Ecto neural progenitor cell (in vitro differentiated cells): ENCODE measurements around the gene JAK1.

Experiments used
- DNase-seq: peaks from one replicate; pipeline ENCODE4 v3.0.0-alpha.2; 2018; ENCODE audit warnings: low spot score

JAK1 gene

DNA sequence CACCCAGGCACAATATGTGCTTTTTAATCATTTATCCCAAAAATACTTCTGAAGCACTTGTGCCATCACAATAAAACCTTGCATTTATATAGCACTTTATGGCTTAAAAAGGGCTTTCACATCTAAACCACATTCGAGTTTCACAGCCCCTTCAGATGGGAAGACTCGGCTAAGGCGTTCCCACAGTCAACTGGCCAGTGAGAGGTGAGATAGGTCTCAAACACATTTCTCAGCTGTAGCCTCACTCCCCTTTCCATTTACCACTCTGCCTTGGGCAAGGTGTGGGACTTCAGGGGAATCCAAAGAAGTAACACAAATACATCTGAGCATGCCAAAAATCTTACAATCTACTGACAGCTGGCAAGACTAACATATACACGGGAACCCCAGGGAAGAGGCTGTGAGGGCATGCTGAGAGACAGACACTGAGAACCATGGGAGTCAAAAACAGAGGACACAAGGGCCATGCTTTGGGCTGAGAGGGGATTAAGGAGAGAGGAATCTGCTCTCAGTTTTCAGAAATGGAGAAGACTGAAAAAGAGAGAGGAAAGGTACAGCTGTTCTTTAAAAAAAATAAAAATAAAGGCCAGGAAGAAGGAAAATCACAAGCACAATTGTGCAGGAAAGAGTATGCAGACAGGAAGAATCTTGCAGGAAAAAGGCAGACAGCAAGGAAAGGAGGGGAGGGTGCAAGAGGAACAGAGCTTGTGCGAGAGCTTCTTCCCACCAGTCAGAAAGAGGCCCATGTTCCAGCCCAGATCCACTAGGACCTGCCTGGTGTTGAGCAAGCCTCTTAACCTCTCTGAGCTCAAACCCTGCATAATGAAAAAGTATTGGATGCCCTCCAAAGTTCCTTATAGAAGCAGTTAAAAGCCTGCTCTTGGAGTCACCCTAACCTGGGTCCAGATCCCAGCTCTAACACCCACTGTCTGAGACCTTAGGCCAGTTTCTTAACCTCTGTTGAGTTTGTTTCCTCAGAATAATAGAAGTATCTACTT, 73.5 kb downstream of the JAK1 start:
- no peak for DNase-seq

- DNase-seq: no peak
Observed at GRCh38 chr1:64891448-64891825, 74.9 kb downstream of the JAK1 start.

DNA sequence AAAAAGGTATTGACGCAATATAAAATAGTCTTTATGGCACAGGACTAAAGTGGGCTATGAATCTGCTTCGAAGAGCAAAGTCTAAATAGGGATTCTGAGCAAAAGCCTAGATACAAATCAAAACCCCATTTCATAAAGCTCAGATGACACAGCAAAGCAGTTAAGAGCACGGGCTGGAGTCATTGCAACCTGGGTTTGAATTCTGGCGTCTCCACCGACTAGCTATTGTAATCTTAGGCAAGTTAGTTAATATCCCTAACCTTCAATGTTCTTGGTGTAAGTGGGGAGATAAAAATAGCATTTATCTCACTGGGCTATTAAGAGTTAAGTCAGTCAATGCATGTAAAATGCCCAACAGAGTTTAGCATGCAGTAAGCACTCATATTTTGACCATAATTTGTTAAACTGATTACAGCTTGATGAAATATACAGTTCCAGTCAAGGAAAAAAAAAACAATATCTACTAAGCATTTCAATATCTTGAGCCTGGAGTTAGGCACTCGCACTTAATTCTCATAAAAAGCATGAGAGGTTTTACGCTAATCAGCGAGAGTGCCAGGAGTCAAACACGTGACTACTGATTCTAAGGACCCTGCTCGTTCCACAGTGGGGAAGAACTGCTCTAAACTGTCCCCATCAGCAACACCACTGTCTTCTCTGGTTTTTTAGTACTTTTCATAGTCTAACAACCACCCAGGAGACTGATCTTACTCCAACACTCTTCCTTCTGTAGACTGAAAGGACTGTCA, 75.5 kb downstream of the JAK1 start:
- no peak for DNase-seq

DNA sequence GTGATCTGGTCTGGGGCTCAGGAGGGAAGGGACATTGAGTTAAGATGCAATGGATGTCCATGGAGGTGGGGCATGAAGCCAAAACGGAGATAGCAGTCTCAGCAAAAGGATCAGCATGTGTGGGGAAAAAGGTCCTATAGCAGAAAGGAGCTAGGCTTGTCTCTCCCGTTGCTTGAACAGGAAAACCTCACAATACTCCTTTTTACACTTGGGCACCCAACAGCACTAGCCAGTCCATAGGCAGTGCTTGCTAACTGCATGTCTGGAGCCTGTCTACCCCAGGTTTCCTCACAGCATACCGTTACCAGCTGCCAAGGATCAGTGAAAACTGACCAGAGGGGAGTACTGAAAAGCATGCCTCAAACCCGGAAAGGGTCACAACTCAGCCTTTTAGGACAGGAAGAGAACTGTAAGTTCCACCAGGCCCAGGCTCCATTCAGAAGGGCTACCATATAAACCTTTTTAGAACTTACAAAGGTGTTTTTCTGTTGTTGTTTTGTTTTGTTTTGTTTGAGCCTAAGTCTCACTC, 78.6 kb downstream of the JAK1 start:
- DNase-seq: no peak

GRCh38 chr1:64886877-64887276, 79.5 kb downstream of the JAK1 start:
- peak; percentile 56 for DNase-seq

- DNase-seq: no peak
Observed at GRCh38 chr1:64885648-64886047, 80.7 kb downstream of the JAK1 start.

- no peak for DNase-seq
Observed at GRCh38 chr1:64884261-64885040, 81.9 kb downstream of the JAK1 start.

DNA sequence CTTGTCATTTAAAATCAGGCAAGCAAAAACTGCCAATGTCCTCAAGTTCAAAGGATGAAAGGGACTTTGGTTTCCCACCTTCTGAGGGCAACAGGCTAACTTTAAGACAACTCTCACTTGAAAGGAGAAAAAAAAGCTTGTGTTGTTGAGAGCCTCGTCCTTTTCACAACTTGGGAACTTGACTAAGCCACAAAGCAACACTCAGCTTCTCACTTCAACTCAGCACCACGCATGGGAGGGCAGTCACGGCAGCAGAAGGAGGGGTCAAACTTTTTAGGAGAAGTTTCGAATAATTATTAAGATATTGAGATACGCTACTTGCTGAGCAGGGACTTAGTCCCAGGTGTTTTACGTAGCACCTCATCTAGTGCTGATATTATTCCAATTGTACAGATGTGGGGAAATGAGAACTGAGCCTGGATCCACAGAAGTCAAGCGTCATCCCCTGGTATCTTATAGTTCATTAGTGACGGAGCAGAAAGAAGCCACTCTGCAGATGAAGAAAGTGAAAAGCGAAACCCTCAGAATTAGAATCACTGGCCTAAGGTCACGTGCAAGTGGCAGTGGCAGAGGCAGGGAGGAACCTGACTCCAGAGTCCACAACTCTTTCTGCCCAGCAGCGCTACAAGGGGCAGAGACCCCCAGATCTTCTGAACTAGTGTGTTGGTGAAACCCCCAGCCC, 83.6 kb downstream of the JAK1 start:
- DNase-seq: no peak

- DNase-seq: no peak
Observed at GRCh38 chr1:64881281-64881680, 85.1 kb downstream of the JAK1 start.

- no peak for DNase-seq
Observed at GRCh38 chr1:64880449-64880848, 85.9 kb downstream of the JAK1 start.

DNA sequence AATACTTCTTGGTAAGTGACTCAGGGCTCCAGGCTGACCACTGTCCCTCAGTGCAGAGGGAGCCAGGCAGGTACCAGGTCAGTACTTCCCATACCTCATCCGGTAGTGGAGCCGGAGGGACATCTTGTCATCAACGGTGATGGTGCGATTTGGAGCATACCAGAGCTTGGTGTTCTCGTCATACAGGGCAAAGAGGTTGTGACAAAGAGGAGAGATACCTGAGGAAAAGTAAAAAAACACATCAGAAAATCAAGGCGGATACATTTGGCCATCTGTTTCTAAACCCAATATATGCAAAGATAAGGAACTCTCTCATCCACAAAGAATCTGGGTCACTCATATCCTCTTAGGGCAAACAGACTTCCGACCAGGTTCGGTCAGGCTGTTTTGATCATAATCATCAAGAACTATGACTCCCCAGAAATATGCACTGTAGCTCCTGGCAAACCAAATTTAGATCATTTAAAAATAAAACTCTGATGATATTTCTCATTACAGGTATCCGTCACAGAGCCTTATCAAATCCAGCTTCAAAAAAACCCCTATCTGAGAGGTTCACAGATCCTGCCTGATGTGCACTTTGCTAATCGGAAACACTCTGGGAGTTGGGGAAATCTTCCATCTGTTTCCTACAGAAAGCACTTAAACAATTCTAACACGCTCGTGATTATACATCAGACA, 87.3 kb downstream of the JAK1 start:
- no peak for DNase-seq

- DNase-seq: no peak
Observed at GRCh38 chr1:64878090-64878489, 88.3 kb downstream of the JAK1 start.

DNA sequence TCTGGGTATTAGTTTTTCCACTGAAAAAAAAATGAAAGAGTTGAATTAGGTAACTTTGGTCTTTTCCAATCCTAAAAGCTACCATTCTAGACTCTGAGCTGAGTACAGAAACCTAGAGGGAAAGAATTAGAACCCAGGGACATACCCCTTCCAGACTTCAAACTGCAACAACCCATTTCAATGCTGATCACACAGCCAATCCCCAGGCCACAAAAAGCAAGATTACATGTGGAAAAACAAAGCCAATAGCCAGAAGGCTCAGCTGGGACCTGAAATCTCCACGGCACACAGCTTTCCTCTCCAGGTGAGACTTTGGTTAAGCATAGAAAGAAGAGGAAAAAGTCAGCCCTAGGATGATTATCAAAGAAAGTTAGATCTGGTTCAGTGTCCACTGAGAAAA, 88.8 kb downstream of the JAK1 start:
- DNase-seq: no peak

- no peak for DNase-seq
Observed at GRCh38 chr1:64877151-64877550, 89.2 kb downstream of the JAK1 start.

DNA sequence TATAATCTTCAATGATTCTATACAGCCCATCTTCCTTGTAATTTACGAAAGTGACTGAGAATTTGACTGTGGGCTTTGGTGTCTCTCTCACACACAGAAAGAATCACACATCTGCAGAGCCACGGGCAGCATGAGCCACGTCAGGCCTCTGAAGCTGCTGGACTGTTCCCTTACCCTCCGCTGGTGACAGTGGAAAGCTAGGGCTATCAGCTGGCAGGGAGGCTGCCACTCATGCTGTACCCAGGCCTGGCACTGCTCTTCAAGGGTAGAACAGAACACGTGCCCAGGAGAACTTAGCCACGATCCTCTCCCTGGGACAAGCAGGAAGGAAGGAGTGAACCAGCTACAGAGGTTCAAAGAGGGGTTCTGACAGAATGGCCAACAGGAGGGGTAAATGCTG, 90.7 kb downstream of the JAK1 start:
- DNase-seq: no peak

DNA sequence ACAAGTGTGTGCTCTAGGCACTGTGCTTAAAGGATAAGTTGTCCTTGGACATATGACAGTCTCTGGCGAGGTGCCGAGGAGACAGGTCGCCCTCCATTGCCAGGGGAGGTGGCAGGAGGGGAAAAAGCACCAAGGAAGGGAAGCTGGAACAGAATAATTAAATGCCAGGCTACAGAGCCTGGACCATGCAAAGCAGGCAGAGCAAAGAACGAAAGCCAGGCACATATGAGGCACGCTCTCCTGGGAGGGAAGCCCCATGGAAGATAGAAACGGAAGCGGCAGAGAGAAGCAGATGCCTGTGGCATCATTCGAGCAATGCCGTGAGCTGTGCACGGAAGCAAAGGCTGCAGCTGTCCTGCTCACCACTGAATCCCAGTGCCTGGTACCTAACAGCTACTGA, 91.2 kb downstream of the JAK1 start:
- no peak for DNase-seq

DNA sequence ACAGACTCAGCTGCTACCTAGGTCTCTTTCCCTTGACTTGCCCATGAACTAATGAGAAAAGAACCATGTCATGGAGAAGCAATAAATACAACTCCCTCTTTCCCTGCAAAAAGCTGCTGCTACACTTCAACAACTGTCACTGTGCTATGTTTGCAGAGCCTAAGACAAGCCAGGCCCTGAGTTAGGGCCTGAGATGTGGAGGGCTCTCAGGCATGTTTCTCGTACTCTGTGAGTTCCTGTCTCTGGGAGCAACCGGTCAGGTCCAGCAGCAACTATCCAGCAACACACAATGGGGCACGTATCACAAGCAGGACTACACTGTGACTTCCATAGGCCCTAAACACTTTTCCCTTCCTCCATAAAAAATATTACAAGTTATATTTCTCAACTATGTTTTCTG, 91.7 kb downstream of the JAK1 start:
- no peak for DNase-seq

- DNase-seq: no peak
Observed at GRCh38 chr1:64873576-64873975, 92.8 kb downstream of the JAK1 start.

DNA sequence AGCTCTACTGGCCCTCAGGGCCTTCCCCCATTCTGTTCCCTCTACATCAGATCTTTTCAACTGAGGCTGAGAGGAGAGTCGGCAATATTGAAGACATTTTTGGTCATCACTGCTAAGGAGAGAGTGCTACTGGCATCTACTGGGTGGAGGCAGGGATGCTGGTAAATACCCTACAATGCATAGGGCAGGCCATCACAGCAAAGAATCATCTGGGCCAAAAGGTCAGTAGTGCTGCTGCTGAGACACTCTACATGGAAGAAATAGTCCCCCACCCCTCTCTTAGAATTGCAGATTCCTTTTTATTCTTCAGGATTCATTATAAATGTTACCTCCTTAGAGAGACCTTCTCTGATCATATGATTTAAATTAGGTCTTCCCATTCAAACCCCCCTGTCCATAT, 94.3 kb downstream of the JAK1 start:
- no peak for DNase-seq

GRCh38 chr1:64871256-64871655, 95.1 kb downstream of the JAK1 start:
- no peak for DNase-seq

- DNase-seq: no peak
Observed at GRCh38 chr1:64867266-64867665, 99.1 kb downstream of the JAK1 start.
